Measurements from ENCODE around the gene SLC47A1.

GRCh38 chr17:19610311-19610710, 76.7 kb downstream of the SLC47A1 start:
- no peak for TF ChIP-seq MAX (IDR thresholded peaks at IDR 0.05)
- TF ChIP-seq CEBPB (IDR thresholded peaks at IDR 0.05): no peak
- no peak for TF ChIP-seq KDM1A (IDR thresholded peaks at IDR 0.05; ENCODE audit: low read depth)
- no peak for TF ChIP-seq POLR2A (IDR thresholded peaks at IDR 0.05; ENCODE audit: low read length)
- TF ChIP-seq ESRRA (IDR thresholded peaks at IDR 0.05; ENCODE audit: borderline replicate concordance, low read length): no peak
- no peak for TF ChIP-seq SREBF2 (IDR thresholded peaks at IDR 0.05)
- TF ChIP-seq CTCF (IDR thresholded peaks at IDR 0.05): no peak
- no peak for TF ChIP-seq ZFP36 (IDR thresholded peaks at IDR 0.05; ENCODE audit: borderline replicate concordance, partially characterized antibody)
- TF ChIP-seq EP300 (IDR thresholded peaks at IDR 0.05): no peak
- no peak for TF ChIP-seq BCL3 (IDR thresholded peaks at IDR 0.05)
- TF ChIP-seq ELK1 (IDR thresholded peaks at IDR 0.05; ENCODE audit: low read depth, low read length): no peak
- TF ChIP-seq JUNB (IDR thresholded peaks at IDR 0.05): no peak
- no peak for TF ChIP-seq GATA3 (IDR thresholded peaks at IDR 0.05; ENCODE audit: borderline replicate concordance)
- TF ChIP-seq SMC3 (IDR thresholded peaks at IDR 0.05): no peak

Data from A549 (cell line).